NCI-H1105 treated with DMSO at 0.1 percent for 48 hours (cell line): Measurements from ENCODE around the gene CD1B.
A peak's percentile ranks its signal among the peaks of the same experiment; 100 is the strongest.
"Not testable (repeated sequence)": the region's sequence is repeated elsewhere in the genome, so short reads cannot be mapped to it uniquely, and the experiment has no call there.

Source experiments
- DNase-seq: peaks from one replicate; lab custom pipeline; 2025; lab: John Stamatoyannopoulos, UW

The CD1B gene

DNA sequence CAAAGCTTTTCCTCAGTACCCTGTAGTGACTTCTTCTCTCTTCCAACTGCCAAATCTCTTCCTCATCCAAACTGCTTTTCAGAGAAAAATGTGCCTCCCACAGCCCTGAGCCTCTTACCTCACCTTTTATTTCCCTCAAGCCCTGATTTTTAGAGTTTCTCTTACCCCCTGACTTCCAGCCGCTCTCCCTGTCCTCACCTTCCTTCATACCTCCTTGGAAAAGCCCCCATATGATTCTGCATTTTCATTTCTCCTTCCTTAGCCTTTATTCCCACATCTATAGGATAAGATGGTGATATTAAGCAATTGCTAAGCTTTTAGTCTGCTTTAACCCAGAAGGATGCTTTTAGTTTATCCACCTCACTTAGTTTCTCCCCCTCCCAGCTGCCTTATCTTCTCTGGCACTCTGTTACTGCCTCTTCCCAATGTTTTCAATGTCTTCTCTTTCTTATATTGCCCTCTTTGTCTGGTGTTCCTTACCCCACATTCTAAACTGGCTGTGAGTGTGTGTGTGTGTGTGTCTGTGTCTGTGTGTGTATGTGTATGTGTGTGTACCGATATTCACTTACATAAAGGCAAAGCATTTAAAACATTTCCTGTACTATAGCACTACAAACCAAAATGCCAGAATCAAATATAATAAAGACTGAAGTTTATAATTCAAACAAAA, at the start of gene CD1B:
Gene CD1B (minus strand): TSS at position 51 of the 670 bp plus-strand sequence. CDS start 108 bp downstream, outside the sequence.
- DNase-seq: no peak

DNA sequence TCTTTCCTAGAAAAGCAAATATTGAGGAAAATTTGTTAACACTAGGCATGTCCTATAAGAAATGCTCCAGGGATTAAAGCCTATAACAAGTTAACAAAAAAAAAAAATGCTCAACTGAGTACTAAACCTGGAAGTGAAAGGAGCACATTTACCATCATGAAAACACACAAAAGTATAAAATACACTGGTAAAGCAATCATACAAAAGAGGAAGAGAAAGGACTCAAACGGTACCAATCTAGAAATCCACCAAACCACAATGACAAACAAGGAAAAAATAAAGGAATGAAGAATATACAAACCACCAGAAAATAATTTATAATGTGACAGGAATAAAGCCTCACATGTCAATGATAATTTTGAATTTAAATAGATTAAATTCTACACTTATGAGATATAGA, 43.5 kb upstream of the CD1B start:
- DNase-seq: no peak

DNA sequence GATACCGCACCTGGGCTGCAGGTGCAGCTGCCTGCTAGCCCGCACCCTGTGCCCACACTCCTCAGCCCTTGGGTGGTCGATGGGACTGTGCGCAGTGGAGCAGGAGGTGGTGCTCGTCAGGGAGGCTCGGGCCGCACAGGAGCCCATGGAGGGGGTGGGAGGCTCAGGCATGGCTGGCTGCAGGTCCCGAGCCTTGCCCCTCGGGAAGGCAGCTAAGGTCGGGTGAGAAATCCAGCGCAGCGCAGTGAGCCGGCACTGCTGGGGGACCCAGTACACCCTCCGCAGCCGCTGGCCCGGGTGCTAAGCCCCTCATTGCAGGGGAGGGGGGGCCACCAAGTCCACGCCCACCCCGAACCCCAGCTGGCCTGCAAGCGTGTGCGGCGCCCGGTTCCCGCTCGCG, 42.8 kb upstream of the CD1B start:
- not testable (repeated sequence) for DNase-seq

DNA sequence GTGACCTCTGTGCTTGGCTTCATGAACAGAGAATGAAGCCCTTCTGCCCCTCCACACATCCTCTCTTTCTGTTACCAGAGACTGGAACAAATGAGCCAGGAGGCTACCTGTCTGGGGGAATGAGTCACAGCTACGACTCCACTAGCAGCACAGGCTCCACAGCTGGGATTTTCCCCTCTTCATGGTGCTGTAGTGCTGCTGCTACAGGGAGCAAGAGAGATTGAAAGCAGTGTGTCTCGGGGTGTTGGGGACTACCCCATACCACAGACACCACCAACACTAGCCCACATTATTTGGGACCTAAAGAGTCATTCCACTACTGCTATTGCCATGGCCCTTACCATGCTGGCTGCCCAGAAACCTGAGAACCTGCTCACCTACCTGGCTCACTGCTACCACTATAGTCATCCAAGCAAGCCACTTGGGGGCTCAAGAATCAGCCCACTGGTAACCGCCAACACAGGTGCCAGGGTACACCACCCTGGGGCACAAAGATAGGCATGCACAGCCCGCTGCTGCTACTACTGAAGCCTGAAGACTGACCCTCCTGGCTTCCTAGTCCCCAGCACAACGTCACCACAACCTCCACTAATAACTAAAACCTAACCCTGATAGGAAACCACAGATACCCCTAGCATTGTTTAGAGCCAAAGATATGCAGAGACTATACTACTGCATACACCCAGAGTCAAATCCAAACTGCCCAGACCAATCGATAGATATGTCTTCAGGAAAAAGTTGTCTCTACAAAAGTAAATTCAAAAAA, 40.0 kb upstream of the CD1B start:
- no peak for DNase-seq

DNA sequence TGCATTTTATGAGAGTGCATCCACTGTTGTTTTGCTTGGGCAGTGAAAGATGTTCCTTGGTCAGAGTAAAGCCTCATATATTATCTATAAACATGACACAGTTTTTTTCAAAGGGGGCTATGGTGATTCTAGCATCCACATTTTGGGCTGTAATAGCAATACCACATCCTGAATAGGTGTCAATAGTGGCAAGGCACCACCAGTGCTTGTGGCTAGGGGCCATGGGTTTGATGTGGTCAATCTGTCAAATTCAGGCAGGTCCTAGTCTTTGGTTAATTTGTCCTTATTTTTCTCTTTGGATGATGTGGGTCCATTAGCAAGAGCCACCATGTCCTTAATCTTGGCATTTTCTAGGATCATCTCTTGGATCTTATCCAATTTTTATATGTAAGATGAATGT, 35.5 kb upstream of the CD1B start:
- DNase-seq: no peak

DNA sequence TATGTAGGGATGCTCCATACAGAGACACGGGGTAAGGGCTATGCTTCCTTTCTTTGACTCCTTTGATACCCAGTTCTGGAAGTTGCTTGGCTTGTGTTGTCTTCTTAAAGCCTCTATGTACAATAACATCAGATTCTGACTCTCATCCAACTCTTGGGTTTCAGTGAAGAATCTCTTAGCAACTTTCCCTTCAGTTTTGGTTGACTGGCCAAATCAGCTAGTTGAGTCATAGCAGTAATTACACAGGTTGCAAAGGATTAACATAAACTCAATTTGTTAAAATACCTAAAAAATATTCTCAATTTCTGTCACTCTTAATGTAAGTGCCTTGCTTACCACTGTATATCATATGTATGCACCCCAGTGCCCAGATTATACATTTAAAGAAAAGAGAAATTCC, 31.6 kb upstream of the CD1B start:
- DNase-seq: no peak

DNA sequence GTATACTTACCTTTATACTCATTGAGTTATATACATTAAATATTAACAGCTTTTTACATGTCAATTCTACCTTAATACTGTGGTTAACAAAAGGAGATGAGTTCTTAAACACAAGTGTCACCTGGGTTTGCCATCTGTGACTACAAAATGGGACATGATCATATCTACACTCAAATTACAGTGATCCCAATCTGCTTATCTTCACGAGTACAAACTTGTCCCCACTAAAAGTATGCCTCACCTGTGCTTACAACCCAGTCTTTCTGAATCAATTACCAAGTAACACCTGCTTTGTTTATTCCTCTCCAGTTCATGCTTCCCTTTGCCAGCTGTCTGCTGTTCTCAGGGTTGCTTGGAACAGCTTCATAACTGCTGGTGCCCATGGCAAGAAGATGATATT, 31.2 kb upstream of the CD1B start:
- DNase-seq: peak; percentile 100

DNA sequence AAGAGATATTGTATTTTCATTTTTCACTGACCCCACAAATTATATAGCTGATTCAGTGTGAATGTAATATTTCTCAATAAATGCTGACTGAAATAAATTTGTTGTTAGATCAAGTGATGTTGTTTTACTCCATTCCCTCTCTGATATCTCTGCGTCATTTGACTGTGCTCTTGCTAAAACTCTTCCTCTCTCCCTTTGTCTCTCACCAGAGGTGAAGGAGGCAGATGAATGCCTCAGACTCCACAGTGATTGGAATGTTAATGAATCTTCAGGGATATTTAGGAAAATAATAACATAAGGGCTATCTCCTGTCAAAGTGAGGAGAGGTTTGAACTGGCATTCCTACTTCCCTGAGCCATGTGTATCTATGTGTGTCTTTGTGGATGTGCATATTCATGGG, 26.1 kb upstream of the CD1B start:
- DNase-seq: no peak

DNA sequence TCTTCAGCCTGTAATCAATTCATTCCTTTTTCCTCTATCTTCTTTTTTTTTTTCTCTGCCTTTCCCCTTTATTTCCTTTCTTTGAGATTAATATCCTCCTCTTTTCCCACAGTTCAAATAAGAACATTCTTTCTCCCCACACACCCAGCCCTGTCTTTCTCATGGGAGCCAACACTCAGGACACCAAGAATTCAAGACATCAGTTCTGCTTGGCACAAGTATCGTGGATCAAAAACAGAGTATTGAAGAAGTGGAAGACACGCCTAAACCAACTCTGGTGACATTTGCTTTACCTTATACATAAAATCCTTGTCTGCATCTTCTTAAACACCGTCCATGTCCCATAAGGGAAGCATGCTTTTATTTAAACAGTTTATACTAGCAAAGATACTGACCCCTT, 25.3 kb upstream of the CD1B start:
- DNase-seq: no peak

DNA sequence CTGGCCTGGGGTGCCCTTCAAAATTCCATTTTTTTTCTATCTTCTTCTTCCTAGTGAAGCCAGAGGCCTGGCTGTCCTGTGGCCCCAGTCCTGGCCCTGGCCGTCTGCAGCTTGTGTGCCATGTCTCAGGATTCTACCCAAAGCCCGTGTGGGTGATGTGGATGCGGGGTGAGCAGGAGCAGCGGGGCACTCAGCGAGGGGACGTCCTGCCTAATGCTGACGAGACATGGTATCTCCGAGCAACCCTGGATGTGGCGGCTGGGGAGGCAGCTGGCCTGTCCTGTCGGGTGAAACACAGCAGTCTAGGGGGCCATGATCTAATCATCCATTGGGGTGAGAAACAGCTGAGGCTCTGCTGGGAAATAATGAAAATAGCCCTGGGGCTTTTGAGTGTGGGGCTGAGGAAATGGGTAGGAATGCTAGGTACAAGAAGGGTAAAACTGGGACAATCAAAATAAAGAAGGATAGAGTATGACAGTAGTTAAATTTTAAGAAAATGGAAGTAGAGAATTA, 24.5 kb upstream of the CD1B start:
- DNase-seq: no peak

DNA sequence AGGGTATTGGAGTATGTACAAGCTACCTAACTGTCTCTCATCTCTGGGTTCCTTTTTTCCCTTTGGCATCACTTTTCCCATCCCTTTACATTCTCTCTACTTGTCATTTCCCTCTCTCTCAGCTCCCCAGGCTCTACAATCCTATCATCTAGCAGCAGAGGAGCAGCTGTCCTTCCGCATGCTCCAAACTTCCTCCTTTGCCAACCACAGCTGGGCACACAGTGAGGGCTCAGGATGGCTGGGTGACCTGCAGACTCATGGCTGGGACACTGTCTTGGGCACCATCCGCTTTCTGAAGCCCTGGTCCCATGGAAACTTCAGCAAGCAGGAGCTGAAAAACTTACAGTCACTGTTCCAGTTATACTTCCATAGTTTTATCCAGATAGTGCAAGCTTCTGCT, 22.9 kb upstream of the CD1B start:
- DNase-seq: no peak

DNA sequence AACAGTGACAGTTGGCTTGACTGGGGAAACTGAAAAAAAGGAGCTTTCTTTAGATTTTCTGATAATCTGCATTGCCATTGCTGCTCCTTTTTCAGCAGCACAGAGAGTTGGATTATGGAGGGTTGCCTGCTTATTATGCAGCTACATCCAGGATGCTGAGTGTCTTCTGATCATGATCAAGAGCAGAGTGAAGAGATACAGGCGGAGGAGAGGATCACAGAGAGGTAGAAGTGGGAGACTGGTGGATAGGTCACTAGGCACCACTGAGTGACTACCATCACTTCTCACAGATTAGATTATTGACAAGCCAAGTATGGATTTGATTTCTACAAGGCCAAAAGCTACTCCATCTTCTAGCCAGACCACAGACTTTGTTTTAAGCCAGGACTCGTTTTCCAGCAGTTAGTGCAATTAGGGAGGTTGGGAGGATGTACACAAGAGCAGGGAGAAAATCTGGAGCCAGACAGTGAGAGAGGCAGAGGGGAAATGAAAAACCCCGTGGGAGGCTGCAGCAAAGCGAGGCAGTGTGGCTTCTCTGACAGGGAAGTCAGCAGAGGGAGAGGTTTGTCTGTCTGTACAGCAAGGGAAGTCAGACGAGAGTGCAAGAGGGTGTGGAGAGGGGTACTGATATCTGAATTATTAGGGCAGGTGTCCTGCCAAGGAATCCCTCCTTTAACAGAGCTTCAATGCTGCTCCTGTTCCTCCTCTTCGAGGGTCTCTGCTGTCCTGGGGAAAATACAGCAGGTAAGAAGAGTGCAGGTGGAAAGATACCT, 22.2 kb upstream of the CD1B start, which contains the start of gene CD1E:
Gene CD1E (plus strand): TSS at position 592 of the 773 bp plus-strand sequence. CDS start 95 bp downstream, at position 687.
- no peak for DNase-seq

DNA sequence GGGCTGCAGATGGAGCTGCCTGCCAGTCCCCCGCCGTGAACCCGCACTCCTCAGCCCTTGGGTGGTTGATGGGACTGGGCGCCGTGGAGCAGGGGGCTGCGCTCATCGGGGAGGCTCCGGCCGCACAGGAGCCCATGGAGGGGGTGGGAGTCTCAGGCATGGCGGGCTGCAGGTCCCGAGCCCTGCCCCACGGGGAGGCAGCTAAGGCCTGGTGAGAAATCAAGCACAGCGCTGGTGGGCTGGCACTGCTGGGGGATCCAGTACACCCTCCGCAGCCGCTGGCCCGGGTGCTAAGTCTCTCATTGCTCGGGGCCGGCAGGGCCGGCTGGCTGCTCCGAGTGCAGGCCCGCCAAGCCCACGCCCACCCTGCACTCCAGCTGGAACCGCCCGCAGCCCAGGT, 17.6 kb upstream of the CD1B start:
- not testable (repeated sequence) for DNase-seq

DNA sequence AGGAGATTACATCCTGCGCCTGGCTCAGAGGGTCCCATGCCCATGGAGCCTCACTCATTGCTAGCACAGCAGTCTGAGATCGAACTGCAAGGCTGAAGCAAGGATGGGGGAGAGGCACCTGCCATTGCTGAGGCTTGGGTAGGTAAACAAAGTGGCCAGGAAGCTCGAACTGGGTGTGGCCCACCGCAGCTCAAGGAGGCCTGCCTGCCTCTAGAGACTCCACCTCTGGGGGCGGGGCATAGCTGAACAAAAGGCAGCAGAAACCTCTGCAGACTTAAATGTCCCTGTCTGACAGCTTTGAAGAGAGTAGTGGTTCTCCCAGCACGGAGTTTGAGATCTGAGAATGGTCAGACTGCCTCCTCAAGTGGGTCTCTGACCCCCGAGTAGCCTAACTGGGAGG, 5.1 kb upstream of the CD1B start:
- not testable (repeated sequence) for DNase-seq

DNA sequence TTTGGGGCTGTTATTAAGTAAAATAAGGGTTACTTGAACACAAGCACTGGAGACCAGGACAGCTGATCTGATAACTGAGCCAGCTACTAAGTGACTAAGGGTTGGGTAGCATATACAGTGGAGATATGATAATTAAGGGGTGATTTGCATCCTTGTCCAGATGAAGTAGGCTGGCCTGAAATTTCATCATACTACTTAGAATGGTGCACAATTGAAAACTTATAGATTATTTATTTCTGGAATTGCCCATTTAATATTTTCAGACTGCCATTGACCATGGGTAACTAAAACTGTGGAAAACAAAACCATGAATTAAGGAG, 3.8 kb upstream of the CD1B start:
- no peak for DNase-seq

DNA sequence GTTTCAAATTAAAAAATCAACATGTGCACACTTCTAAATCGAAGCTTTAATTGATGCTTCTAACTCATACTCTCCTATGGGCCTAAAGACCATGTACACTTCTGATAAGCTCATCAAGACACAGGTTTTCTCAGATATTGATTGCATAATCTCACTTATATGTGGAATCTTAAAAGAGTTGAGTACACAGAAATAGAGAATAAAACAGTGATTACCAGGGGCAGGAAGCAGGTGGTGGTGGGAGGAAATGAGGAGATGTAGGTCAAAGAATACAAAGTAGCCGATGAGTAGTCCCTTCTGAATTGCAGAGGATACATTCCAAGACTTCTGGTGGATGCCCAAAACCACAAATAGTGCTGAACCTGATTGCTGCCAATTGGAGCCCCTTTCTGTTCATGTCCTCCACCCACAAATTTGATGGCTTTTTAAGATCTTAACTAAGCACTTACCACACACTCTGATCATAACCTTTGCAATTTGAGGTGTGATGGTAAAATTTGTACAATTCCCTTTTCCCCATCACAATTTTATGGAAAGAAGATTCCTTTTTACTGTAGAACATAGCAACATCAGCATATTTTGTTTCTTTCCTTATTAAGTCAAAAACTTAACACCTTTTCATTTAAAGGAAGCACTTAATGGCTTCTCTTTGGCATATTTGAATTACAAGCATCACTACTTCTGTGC, 3.3 kb upstream of the CD1B start:
- no peak for DNase-seq

DNA sequence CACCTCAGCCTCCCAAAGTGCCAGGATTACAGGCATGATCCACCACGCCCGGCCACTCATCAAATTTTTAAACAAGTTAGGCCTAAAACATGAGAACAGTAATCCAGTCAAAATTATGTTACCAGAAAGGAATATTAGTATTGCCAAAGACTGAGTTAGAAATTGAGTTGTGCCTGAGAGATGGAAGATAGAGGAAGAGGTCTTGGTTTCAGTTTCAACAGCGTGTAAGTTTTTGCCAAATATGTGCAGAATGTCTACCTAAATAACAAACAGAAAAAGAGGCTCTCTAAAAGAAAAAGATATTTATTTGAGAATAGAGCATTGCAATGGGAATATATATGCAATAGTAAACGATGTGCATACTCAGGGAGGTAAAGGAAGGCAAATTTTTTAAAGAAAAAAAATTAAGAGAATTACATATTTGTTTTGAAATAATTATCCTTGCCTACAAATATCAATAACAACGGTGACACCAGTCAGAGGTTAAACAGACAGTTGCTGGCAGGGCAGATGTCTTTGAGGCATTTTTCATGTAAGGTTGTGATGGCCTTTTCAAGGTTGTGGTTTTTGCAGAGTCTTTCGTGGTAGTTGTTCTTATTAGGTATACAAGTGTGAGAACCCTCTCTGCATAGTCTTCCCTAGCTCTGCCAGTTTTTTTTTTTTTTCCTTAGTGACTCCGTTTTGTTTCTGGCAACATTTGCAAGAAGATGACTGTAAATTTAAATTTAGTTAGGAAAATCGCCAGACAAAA, 2.2 kb upstream of the CD1B start:
- no peak for DNase-seq

DNA sequence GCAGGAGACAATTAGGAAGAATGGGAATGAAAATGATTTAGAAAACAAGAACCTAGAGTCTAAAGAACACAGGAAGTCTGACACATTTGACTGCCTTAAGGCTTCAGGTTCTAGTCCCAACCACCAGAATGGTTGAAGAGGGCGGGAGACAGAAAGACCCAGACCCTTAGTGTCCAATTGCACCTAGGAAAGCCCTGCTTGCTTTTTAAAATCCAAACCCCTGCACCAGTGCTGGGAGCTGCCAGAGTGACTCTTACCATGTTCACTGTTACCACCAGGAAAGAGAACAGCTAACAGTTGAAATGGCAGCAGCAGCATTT, 265 bp downstream of the CD1B start:
- no peak for DNase-seq

DNA sequence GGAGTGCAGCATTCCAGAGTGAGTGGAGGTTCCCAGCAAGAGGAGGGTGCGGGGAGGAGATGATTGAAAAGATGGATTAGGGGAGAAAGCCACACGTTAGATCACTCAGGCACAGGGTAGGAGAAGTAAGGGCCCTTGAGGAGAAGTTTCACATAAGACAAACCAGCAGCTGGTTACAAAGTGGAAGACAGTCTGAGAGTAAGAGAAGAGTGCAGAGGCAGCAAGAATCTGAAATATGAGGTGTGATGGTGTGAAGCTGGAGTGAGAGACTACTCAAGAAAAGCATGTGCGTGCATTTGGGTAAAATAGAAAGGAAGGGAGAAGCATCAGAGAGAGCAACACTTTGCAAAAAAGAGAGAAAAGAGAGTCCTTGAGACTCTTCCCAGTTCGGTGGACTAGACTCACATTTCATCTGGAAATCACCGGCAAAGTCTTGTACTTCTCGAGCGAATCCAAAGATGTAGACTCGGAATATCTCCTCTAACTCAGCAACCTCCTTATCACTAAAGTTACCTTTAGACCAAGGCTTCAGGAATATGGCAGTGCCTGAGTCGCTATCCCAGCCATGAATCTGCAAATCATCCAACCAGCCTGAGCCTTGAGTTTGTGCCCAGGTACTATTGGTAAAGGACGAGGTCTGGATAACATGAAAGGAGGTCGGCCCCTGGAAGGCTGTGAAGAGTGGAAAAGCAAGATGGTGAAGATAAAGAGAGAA, 783 bp downstream of the CD1B start:
- no peak for DNase-seq

DNA sequence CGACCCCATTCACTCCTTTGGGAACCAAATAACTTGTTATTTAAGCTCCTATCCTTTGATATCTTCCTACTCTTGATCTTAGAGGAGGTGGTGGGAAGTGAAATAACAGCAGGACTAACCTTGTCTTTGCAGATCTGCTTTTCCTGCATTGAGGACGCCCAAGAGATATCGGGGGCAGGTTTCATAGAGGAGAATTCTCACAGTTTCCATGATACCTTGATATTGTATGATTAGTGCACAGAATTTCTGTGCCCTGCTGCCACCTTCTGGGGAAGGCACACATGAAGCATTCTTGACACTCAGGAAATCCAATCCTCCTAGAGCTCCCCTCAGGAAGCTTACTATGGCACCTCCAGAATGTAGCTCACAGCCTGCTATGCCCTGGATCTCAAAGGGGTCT, 1.6 kb downstream of the CD1B start:
- peak; percentile 61 for DNase-seq

DNA sequence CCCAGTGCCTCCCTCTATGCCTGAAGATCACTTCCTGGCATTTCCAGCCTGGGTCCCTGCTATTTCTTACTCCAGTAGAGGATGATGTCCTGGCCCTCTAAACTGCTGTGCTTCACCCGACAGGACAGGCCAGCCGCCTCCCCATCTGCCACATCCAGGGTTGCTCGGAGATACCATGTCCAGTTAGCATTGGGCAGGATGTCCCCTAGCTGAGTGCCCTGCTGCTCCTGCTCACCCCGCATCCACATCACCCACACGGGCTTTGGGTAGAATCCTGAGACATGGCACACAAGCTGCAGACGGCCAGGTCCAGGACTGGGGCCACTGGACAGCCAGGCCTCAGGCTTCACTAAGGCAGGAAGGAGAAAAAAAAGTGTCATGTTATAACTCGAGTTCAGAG, 2.0 kb downstream of the CD1B start:
- no peak for DNase-seq
